ENCODE measurements around the gene APLP2. TPM values are rescaled to one million over a fixed set of nuclear protein-coding genes. Genes with fewer than 3 reads are reported as not detected.

Gene APLP2
- total and polyA plus RNA-seq, 2 of the 13 experiments (the other 11 are each of a cell fraction or from before 2014, with no cell fraction given) = 315 to 594 TPM

GRCh38 chr11:130023204-130023603 lies 46.5 kb upstream of the APLP2 start:
- Histone ChIP-seq H3K27ac (ENCODE audit: extremely low read length, insufficient read depth, low read length) (no peak overlapping the region), H3K36me3 (replicated peaks in 1 of 2; ENCODE audit: control insufficient read depth in 1 of 2, insufficient read depth in 2 of 2, low read length in 2 of 2) (no peaks in the 10 kb centered on the region), H3K4me1 (ENCODE audit: insufficient read depth, low read length) (peaks cover 35% of the 10 kb centered on the region), H4K20me1 (ENCODE audit: insufficient read depth, low read length) (no peaks in the 10 kb centered on the region), H2AFZ (ENCODE audit: low read length) (no peak overlapping the region), H3K4me2 (ENCODE audit: low read depth, low read length) (peak overlapping the region; percentile 28; the same call in 1 of the 2 replicates), H3K27me3 (ENCODE audit: control insufficient read depth in 1 of 2, insufficient read depth in 2 of 2, low read length in 2 of 2) (no peaks in the 10 kb centered on the region), H3K79me2 (ENCODE audit: insufficient read depth, low read length) (no peaks in the 10 kb centered on the region), H3K9me3 (ENCODE audit: low read length) (no peaks in the 10 kb centered on the region), H3K9ac (ENCODE audit: insufficient read depth, low read depth, low read length) (no peak overlapping the region), H3K4me3 (replicated peaks in 1 of 3; ENCODE audit: insufficient read depth in 1 of 3, low read depth in 2 of 3, low read length in 3 of 3) (no peak overlapping the region)
- intact Hi-C loops (cut with micrococcal nuclease; ENCODE audit: unreplicated experiment) (no loop called here), in situ Hi-C loops (cut with HindIII; ENCODE audit: extremely low pct_ligation_motif_present, low pct_unique_long_range_greater_than_20kb) (no loop called here)
- ATAC-seq = peak; percentile 79
- no peak for FAIRE-seq
- CTCF ChIA-PET (ENCODE audit: low intra/inter-chr PET ratio, low total read pairs) = no interaction called here
- no TSS peak for BruUV-seq (replicated peaks)
- 26% methylated on average over 2 of the region's 2 CpGs for WGBS (ENCODE audit: low lambda C conversion rate)
- POLR2A ChIA-PET = interaction anchor here (2.4 kb wide), 1 partner anchor 20 kb away, joined by 10 read pairs; the partner anchor contains the start of gene PRDM10
- peak; percentile 71 for DNase-seq (ENCODE audit: low spot score)
- TF ChIP-seq E2F2 (CRISPR knock-in tag; IDR thresholded peaks at IDR 0.05; ENCODE audit: borderline replicate concordance) = no peak
- no peak for TF ChIP-seq ZNF382 (CRISPR knock-in tag; IDR thresholded peaks at IDR 0.05; ENCODE audit: borderline replicate concordance)
- no peak for TF ChIP-seq FOXP1 (IDR thresholded peaks at IDR 0.05)
- peak; percentile 36; the same call in 1 of the 2 replicates for TF ChIP-seq FOXP1 (CRISPR knock-in tag; IDR thresholded peaks at IDR 0.05)
- TF ChIP-seq ZNF644 (CRISPR knock-in tag; IDR thresholded peaks at IDR 0.05; ENCODE audit: low read depth) = peak; percentile 50; the same call in 1 of the 2 replicates
- TF ChIP-seq ZSCAN9 (CRISPR knock-in tag; IDR thresholded peaks at IDR 0.05; ENCODE audit: borderline replicate concordance) = no peak
- TF ChIP-seq NR2F6 (IDR thresholded peaks at IDR 0.05) = peak; percentile 61; the same call in 1 of the 2 replicates
- TF ChIP-seq NR2F6 (CRISPR knock-in tag; IDR thresholded peaks at IDR 0.05) = peak; percentile 86
- peak; percentile 50; the same call in 1 of the 2 replicates for TF ChIP-seq IKZF5 (CRISPR knock-in tag; IDR thresholded peaks at IDR 0.05)
- TF ChIP-seq MIER3 (CRISPR knock-in tag; IDR thresholded peaks at IDR 0.05; ENCODE audit: borderline replicate concordance) = no peak
- peak; percentile 41; the same call in 1 of the 2 replicates for TF ChIP-seq SAP130 (CRISPR knock-in tag; IDR thresholded peaks at IDR 0.05; ENCODE audit: low read depth)
- no peak for TF ChIP-seq ZNF354B (CRISPR knock-in tag; IDR thresholded peaks at IDR 0.05)
- 0 out of 2 replicates have a peak, but pooled peaks have one; percentile 26 for TF ChIP-seq FOXK1 (CRISPR knock-in tag; IDR thresholded peaks at IDR 0.05; ENCODE audit: borderline replicate concordance, low read depth)
- TF ChIP-seq ETV5 (CRISPR knock-in tag; IDR thresholded peaks at IDR 0.05; ENCODE audit: borderline replicate concordance) = peak; percentile 33; the same call in 1 of the 2 replicates
- peak; percentile 35; the same call in 1 of the 2 replicates for TF ChIP-seq NCOA2 (CRISPR knock-in tag; IDR thresholded peaks at IDR 0.05)
- TF ChIP-seq ZNF207 (IDR thresholded peaks at IDR 0.05; ENCODE audit: borderline replicate concordance) = no peak
- no peak for TF ChIP-seq GABPB1 (CRISPR knock-in tag; IDR thresholded peaks at IDR 0.05)
- TF ChIP-seq ZBTB46 (CRISPR knock-in tag; IDR thresholded peaks at IDR 0.05; ENCODE audit: borderline replicate concordance) = no peak
- TF ChIP-seq SOX13 (IDR thresholded peaks at IDR 0.05) = no peak
- TF ChIP-seq SOX13 (CRISPR knock-in tag; conservative IDR thresholded peaks at IDR 0.05 in 1 of 2, IDR thresholded peaks at IDR 0.05 in 1 of 2) = peak in 1 of 2 experiments; percentile 58; a peak in 1 of 4 replicates
- no peak for TF ChIP-seq AKAP8 (CRISPR knock-in tag; IDR thresholded peaks at IDR 0.05)
- TF ChIP-seq FOXP4 (CRISPR knock-in tag; IDR thresholded peaks at IDR 0.05) = 0 out of 2 replicates have a peak, but pooled peaks have one; percentile 13

Measured in HepG2 (cell line).